Central memory CD4-positive, alpha-beta T cell (primary cell): ENCODE results near the gene ARFGEF3.
"Not testable (repeated sequence)": the region's sequence is repeated elsewhere in the genome, so short reads cannot be mapped to it uniquely, and the experiment has no call there.

Experiments
- DNase-seq: peaks from one replicate; pipeline ENCODE4 v3.0.0; 2022
- total RNA-seq, 3 experiments: gene quantifications; one replicate each; lab custom pipeline; 2026; lab: John Stamatoyannopoulos, UW

The ARFGEF3 gene
- 0 to 1.3 (median 0.11) reads per million in 3 experiments for total RNA-seq

- DNase-seq, result peak; percentile 34
Observed at GRCh38 chr6:138161338-138162110, at the start of gene ARFGEF3. TSS of gene ARFGEF3 (plus strand) at chr6:138161939. CDS start at chr6:138162087, 148 bp downstream.

- no peak for DNase-seq
Observed at GRCh38 chr6:138113588-138114210, 48.0 kb upstream of the ARFGEF3 start.

- no peak for DNase-seq
Observed at GRCh38 chr6:138115201-138115600, 46.5 kb upstream of the ARFGEF3 start.

- DNase-seq, result peak; percentile 53
Observed at GRCh38 chr6:138115877-138116660, 45.7 kb upstream of the ARFGEF3 start.

- DNase-seq, result no peak
Observed at GRCh38 chr6:138116661-138116999, 45.1 kb upstream of the ARFGEF3 start.

- no peak for DNase-seq
Observed at GRCh38 chr6:138117376-138117914, 44.3 kb upstream of the ARFGEF3 start.

GRCh38 chr6:138119229-138119628 is 42.5 kb upstream of the ARFGEF3 start:
- not testable (repeated sequence) for DNase-seq

GRCh38 chr6:138119976-138120375 is 41.8 kb upstream of the ARFGEF3 start:
- DNase-seq, result no peak

- DNase-seq, result no peak
Observed at GRCh38 chr6:138124096-138124495, 37.6 kb upstream of the ARFGEF3 start.

GRCh38 chr6:138128096-138128495 is 33.6 kb upstream of the ARFGEF3 start:
- no peak for DNase-seq

GRCh38 chr6:138129190-138129589 is 32.5 kb upstream of the ARFGEF3 start:
- no peak for DNase-seq

- no peak for DNase-seq
Observed at GRCh38 chr6:138142806-138143205, 18.9 kb upstream of the ARFGEF3 start.

GRCh38 chr6:138145402-138145801 is 16.3 kb upstream of the ARFGEF3 start:
- DNase-seq, result no peak

- no peak for DNase-seq
Observed at GRCh38 chr6:138146544-138146943, 15.2 kb upstream of the ARFGEF3 start.

GRCh38 chr6:138155443-138155842 is 6.3 kb upstream of the ARFGEF3 start:
- DNase-seq, result no peak

GRCh38 chr6:138157986-138158638 is 3.6 kb upstream of the ARFGEF3 start:
- DNase-seq, result no peak

GRCh38 chr6:138159246-138159645 is 2.5 kb upstream of the ARFGEF3 start:
- DNase-seq, result no peak

GRCh38 chr6:138160329-138161087 is 1.2 kb upstream of the ARFGEF3 start:
- DNase-seq, result no peak

- no peak for DNase-seq
Observed at GRCh38 chr6:138161088-138161337, 726 bp upstream of the ARFGEF3 start.

GRCh38 chr6:138162111-138162954 is 594 bp downstream of the ARFGEF3 start:
- no peak for DNase-seq

GRCh38 chr6:138162955-138163575 is 1.3 kb downstream of the ARFGEF3 start:
- no peak for DNase-seq
